GM12891 (cell line): ENCODE results near the gene SLC43A1.
"Not testable (repeated sequence)": the region's sequence is repeated elsewhere in the genome, so short reads cannot be mapped to it uniquely, and the experiment has no call there.

Source experiments
- DNase-seq: peaks from one replicate; pipeline ENCODE4 v3.0.0; 2011; ENCODE audit warnings: low spot score; ENCODE audit not compliant: insufficient read length
- FAIRE-seq: peaks from 2 replicates; lab custom pipeline; 2011; peaks lifted over from hg19 to GRCh38; lab: Jason Lieb, UNC
- PAX5 ChIP-seq: IDR thresholded peaks from 2 replicates; pipeline ENCODE4 v1.6.1; 2011; ENCODE audit warnings: low read length, moderate library complexity, mild to moderate bottlenecking; ENCODE audit not compliant: insufficient read depth, severe bottlenecking
- POLR2A ChIP-seq: IDR thresholded peaks from 2 replicates; pipeline ENCODE4 v1.6.1; 2011; ENCODE audit warnings: low read depth, low read length, control low read depth
- POLR2AphosphoS5 ChIP-seq: IDR thresholded peaks from 2 replicates; pipeline ENCODE4 v1.6.1; 2011; ENCODE audit warnings: low read depth, low read length, control low read depth
- POU2F2 ChIP-seq: IDR thresholded peaks from 2 replicates; pipeline ENCODE4 v1.6.1; 2011; ENCODE audit warnings: low read depth, mild to moderate bottlenecking, control low read depth, low read length, moderate library complexity
- SPI1 ChIP-seq: IDR thresholded peaks from 2 replicates; pipeline ENCODE4 v1.6.1; 2011; ENCODE audit warnings: low read depth, low read length, control low read depth
- TAF1 ChIP-seq: IDR thresholded peaks from 2 replicates; pipeline ENCODE4 v1.6.1; 2011; ENCODE audit warnings: low read depth, low read length, control low read depth

The SLC43A1 gene

DNA sequence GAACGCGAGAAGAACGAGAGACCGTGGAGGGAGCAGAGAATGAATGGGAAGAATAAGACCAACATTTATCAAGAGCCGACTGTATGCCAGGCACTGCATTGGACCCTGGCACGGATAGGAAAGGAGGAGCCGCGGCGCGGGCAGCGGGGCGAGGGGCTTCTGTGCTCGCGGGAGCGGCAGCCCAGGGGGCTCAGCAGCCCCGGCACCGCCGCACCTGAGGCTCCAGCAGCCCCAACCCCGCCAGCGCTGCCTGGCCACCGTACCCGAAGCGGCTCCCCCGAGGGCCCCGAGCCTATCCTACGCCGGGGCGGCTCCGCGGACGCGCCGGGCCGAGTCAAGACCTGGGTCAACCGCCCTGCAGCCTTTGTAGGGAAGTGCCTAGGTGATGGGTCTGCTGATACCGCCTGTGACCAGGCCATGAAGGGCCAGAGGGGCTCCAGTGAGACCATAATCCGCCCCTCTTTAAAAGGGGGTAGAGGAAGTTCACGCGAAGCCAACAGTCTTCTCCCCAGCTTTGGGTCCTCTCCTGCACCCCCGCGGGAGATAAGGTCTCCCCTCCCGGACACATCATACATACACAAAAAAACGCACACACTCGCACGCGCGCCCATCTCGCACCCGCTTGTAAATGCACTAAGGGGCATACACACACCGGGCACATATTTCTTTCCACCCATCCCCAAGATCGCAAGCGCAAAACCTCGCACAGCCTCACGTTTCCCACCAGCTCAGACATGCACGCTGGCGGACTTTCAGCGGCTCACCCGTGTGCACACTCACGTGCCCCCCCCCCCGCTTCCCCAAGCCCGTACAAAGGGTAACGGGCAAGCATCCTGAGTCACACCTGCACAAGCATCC, 56.1 kb downstream of the SLC43A1 start:
- DNase-seq = no peak

DNA sequence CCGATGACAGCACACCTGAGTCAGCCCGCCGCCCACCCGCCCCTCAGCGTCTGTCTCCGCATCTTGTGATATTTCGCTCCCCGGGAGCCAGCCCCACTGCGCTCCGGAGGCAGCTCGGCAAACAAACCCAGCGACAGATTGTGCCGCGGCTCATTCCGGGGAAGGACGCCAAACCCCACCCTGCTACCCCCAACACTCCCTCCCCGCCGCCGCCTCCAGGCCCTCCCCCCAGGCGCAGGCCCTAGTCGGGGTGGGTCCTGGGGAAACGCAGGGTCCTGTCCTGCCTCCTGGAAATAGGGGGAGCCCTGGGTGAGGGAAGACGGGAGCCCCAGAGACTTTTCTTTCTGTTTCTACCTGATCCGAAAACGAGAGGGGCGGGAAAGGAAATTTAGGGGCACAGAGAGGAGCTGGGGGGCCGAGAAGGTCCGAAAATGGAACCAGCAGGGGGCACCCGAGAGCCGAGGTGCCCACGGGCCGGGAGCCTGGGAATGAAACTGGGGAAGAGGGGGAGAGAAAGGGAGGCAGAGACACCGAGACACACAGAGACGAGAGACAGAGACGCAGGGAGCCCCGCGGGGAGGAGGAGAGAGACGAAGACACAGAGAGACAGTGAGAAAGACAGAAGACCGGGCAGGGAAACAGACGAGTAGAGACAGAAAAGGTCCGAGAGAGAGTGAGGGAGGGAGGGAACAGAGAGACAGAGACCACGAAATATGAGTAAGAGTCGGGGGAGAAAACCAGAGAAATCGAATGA, 56.9 kb downstream of the SLC43A1 start:
- TF ChIP-seq TAF1 = no peak
- TF ChIP-seq POLR2AphosphoS5 = no peak
- no peak for TF ChIP-seq POLR2A
- TF ChIP-seq PAX5 = no peak
- TF ChIP-seq SPI1 = no peak
- no peak for TF ChIP-seq POU2F2
- DNase-seq (no peak), FAIRE-seq (no peak)

More for the DNA sequence above, 56.1 kb downstream of the SLC43A1 start:
- TF ChIP-seq TAF1 (no peak), POLR2A (no peak), SPI1 (no peak), POU2F2 (no peak), POLR2AphosphoS5 (no peak), PAX5 (no peak)
- FAIRE-seq = peak; percentile 60

DNA sequence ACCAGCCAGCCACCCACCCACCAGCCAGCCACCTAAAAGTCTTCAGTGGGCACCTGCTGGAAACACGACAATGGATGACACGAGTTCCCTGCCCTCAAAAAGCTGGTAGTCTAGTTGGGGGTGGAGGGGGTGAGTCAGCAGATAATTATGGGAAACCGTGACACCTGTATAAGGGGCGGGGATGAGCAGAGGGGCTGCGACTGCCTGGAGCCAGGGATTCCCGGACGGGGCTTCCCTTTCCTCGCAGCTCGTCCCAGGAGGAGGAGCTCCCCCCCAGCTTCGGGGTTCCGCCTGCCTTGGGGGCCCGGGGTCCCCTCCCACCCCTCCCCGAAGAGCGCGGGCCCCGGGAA, 57.5 kb downstream of the SLC43A1 start:
- DNase-seq = no peak
- FAIRE-seq = no peak
- TF ChIP-seq POLR2A (no peak), PAX5 (no peak), POU2F2 (no peak), POLR2AphosphoS5 (no peak), TAF1 (no peak), SPI1 (no peak)

- no peak for TF ChIP-seq POLR2AphosphoS5
- TF ChIP-seq POU2F2 = no peak
- TF ChIP-seq TAF1 = no peak
- no peak for TF ChIP-seq POLR2A
- no peak for TF ChIP-seq PAX5
- no peak for TF ChIP-seq SPI1
- no peak for FAIRE-seq
- no peak for DNase-seq
These were observed 57.9 kb downstream of the SLC43A1 start for GRCh38 chr11:57457643-57458023.

DNA sequence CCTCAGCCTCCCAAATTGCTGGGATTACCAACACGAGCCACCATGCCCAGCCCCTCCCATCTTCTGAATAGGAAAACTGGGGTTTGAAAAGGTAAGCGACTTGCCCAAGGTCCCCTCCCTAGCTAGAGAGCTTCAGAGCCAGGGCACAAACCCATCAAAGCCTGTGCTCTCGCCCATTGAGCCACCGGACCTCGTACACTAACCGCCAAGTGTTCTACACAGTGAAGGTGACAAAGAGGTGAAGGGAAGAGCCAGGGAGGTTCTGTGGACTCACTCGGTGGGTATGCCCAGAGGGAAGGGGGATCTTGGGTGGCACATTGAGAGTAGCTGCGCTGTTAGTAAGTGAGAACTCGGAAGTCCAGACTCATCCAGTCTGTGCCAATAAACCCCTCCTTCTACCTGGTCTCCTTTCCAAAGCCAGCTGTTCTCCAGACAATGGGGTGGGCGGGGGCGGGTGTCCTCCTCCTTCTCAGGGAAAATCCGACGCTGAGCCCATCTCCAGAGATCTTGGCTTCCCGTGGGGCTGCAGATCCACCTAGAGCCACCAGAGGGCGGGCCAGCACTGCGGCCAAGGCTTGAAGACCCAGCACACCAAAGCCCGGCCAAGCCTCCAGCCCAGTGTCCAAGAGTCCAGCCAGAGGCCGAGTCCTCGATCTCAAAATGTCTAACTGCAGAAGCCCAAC, 58.4 kb downstream of the SLC43A1 start:
- FAIRE-seq = peak; percentile 80
- no peak for DNase-seq
- no peak for TF ChIP-seq TAF1
- TF ChIP-seq POU2F2 = no peak
- no peak for TF ChIP-seq POLR2AphosphoS5
- TF ChIP-seq SPI1 = no peak
- TF ChIP-seq POLR2A = no peak
- no peak for TF ChIP-seq PAX5

DNA sequence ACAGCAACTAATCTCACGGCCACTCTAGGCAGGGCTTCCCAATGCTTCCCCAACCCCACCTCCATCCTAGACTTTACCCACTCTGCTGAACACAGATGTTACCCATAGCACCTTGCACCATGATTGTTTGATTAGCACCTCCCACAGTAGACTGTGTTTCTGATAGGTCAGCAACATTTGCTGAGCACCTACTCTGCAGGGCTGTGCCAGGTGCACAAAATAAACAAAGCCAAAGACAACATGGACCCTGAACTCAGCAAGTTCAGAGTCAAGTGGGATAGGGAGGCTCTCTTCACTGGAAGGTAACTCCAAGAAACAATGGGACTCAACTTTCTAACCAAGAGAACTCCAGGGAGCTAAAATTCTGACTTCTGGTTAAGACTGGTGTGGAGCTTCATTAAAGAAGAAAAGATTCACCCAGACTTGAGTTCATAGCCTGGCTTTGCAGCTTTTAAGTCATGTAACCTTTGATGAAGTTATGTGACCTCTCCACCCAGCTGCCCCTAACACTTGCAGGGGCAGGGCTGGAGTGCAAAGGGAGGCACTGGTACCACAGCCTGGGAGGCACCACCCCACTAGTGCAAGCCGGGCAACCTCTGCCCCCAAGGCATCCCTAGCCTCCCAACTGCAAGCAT, 61.8 kb downstream of the SLC43A1 start:
- TF ChIP-seq POU2F2 (no peak), SPI1 (no peak), PAX5 (no peak), TAF1 (no peak), POLR2AphosphoS5 (no peak), POLR2A (no peak)
- no peak for DNase-seq
- no peak for FAIRE-seq

DNA sequence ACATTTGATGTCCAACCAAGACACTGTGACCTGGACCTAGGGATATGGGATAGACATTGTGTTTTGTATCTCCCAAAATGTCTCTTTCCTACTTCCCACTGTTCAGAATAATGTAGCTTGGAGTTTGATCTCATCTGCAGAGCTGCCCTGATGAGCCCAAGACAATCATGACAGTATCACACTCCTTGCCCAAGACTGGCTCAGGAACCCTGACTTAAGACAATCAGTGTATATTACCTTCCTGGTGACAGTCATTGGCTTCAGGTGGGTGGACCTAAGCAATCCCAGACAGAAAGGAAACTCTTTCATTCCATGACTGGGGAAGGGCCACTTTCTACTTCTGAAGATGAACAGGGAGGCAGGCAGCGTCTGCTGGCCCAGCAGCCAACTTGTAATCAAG, 69.4 kb downstream of the SLC43A1 start:
- DNase-seq = no peak
- no peak for FAIRE-seq
- TF ChIP-seq TAF1 (no peak), POLR2AphosphoS5 (no peak), PAX5 (no peak), POU2F2 (no peak), SPI1 (no peak), POLR2A (no peak)

DNA sequence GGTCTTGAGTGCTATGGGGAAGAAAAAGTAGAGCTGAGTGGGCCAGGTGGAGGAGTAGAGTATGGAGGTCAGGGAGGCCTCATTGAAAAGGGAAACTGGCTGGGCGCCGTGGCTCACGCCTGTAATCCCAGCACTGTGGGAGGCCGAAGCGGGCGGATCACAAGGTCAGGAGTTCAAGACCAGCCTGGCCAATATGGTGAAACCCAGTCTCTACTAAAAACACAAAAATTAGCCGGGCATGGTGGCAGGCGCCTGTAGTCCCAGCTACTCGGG, 70.4 kb downstream of the SLC43A1 start:
- DNase-seq, FAIRE-seq: not testable (repeated sequence)
